Suprapubic skin (tissue), 4 donors: ENCODE data around the gene SLC34A1. TPM values are rescaled to one million over a fixed set of nuclear protein-coding genes. Genes with fewer than 3 reads are reported as not detected.

Experiments used
- DNase-seq, 2 donors: peaks; one replicate each; pipeline ENCODE4 v3.0.0-alpha.2; 2019; ENCODE audit warnings: low spot score in 2 of 2
- H3K27ac ChIP-seq: fragments of 200-600 bp; sonication (generic); one replicate; pipeline ENCODE4 v1.5.1; 2019
- H3K27me3 ChIP-seq: fragments of 200-600 bp; sonication (generic); one replicate; pipeline ENCODE4 v1.5.1; 2019
- H3K36me3 ChIP-seq: fragments of 200-600 bp; sonication (generic); one replicate; pipeline ENCODE4 v1.5.1; 2019
- H3K4me1 ChIP-seq: fragments of 200-600 bp; sonication (generic); one replicate; pipeline ENCODE4 v1.5.1; 2019
- H3K4me3 ChIP-seq: fragments of 200-600 bp; sonication (generic); one replicate; pipeline ENCODE4 v1.5.1; 2019; ENCODE audit warnings: mild to moderate bottlenecking
- H3K9me3 ChIP-seq: fragments of 200-600 bp; sonication (generic); one replicate; pipeline ENCODE4 v1.5.1; 2019
- CTCF ChIP-seq, 2 donors: fragments of 200-600 bp in 1 of 2; fragments of 450-650 bp in 1 of 2; sonication (generic) in 1 of 2; IDR thresholded peaks; one replicate each; pipeline ENCODE4 v1.5.1; 2016 to 2019; ENCODE audit warnings: antibody characterized with exemption in 2 of 2, mild to moderate bottlenecking in 1 of 2, moderate library complexity in 1 of 2
- EP300 ChIP-seq: sonication (generic); formaldehyde crosslinking; IDR thresholded peaks from one replicate; pipeline ENCODE4 v1.6.1; 2017; ENCODE audit warnings: antibody characterized with exemption
- POLR2A ChIP-seq, 2 donors: fragments of 450-650 bp; IDR thresholded peaks; one replicate each; pipeline ENCODE4 v1.6.1; 2017; ENCODE audit warnings: antibody characterized with exemption in 2 of 2, mild to moderate bottlenecking in 2 of 2, moderate library complexity in 2 of 2
- POLR2AphosphoS5 ChIP-seq, 3 donors: sonication (generic); formaldehyde crosslinking; IDR thresholded peaks; one replicate each; pipeline ENCODE4 v1.6.1; 2017; ENCODE audit warnings: antibody characterized with exemption in 3 of 3
- WGBS: methylation state at CpG from one replicate; pipeline ENCODE4 v1.1.5; 2018; 5-methylcytosine and 5-hydroxymethylcytosine counted together
- total RNA-seq, 4 donors: library from RNA; depleted of rRNA; stranded (reverse); fragments of >200 nt; gene quantifications; one replicate each; pipeline ENCODE4 v1.1.0, GENCODE V29; 2016

The SLC34A1 gene
- total RNA-seq, 4 donors from 2014 or later, result 0.29 TPM; not detected in 3

GRCh38 chr5:177438468-177438867 lies 54.2 kb downstream of the SLC34A1 start:
- TF ChIP-seq EP300, result no peak
- TF ChIP-seq POLR2AphosphoS5 (IDR thresholded peaks at IDR 0.05), result no peak
- no peak for TF ChIP-seq POLR2A (IDR thresholded peaks at IDR 0.05)
- TF ChIP-seq CTCF (IDR thresholded peaks at IDR 0.05), result no peak
- Histone ChIP-seq H3K27me3 (no peaks in the 10 kb centered on the region), H3K9me3 (no peaks in the 10 kb centered on the region), H3K36me3 (peaks cover 64% of the 10 kb centered on the region), H3K27ac (no peak overlapping the region), H3K4me3 (no peak overlapping the region), H3K4me1 (peaks cover 9% of the 10 kb centered on the region)
- DNase-seq, result no peak
- 70% methylated on average over 10 of the region's 10 CpGs for WGBS

- Histone ChIP-seq H3K4me1 (peaks cover 9% of the 10 kb centered on the region), H3K4me3 (no peak overlapping the region), H3K27me3 (no peaks in the 10 kb centered on the region), H3K27ac (no peak overlapping the region), H3K36me3 (peaks cover 54% of the 10 kb centered on the region), H3K9me3 (no peaks in the 10 kb centered on the region)
- TF ChIP-seq EP300 (no peak), POLR2A (IDR thresholded peaks at IDR 0.05) (no peak), POLR2AphosphoS5 (IDR thresholded peaks at IDR 0.05) (no peak), CTCF (IDR thresholded peaks at IDR 0.05) (no peak)
- DNase-seq, result no peak
- 76% methylated on average over 4 of the region's 4 CpGs for WGBS
Measured at GRCh38 chr5:177439518-177440053, 55.4 kb downstream of the SLC34A1 start.

- no peak for TF ChIP-seq CTCF (IDR thresholded peaks at IDR 0.05)
- TF ChIP-seq POLR2A (IDR thresholded peaks at IDR 0.05), result no peak
- no peak for TF ChIP-seq EP300
- TF ChIP-seq POLR2AphosphoS5 (IDR thresholded peaks at IDR 0.05), result no peak
- no peaks in the 10 kb centered on the region for H3K27me3 ChIP-seq
- 54% methylated on average over 7 of the region's 24 CpGs for WGBS
- no peak overlapping the region for H3K27ac ChIP-seq
- H3K9me3 ChIP-seq, result no peaks in the 10 kb centered on the region
- DNase-seq, result no peak
- H3K36me3 ChIP-seq, result peaks cover 46% of the 10 kb centered on the region
- no peak overlapping the region for H3K4me3 ChIP-seq
- peaks cover 17% of the 10 kb centered on the region for H3K4me1 ChIP-seq
Measured at GRCh38 chr5:177440211-177440989, 56.2 kb downstream of the SLC34A1 start.

- Histone ChIP-seq H3K9me3 (no peaks in the 10 kb centered on the region), H3K27me3 (no peaks in the 10 kb centered on the region), H3K4me1 (peaks cover 25% of the 10 kb centered on the region), H3K36me3 (peaks cover 38% of the 10 kb centered on the region), H3K27ac (no peak overlapping the region), H3K4me3 (no peak overlapping the region)
- peak in 1 of 2 donors; percentile 64 for DNase-seq
- TF ChIP-seq CTCF (IDR thresholded peaks at IDR 0.05) (no peak), POLR2A (IDR thresholded peaks at IDR 0.05) (no peak), EP300 (no peak), POLR2AphosphoS5 (IDR thresholded peaks at IDR 0.05) (no peak)
- WGBS, result 77% methylated on average over 16 of the region's 26 CpGs
Measured at GRCh38 chr5:177440990-177441780, 57.0 kb downstream of the SLC34A1 start.
